ENCODE results near the gene SLC28A1. TPM values are rescaled to one million over a fixed set of nuclear protein-coding genes. Genes with fewer than 3 reads are reported as not detected.
"Not testable (repeated sequence)": the region's sequence is repeated elsewhere in the genome, so short reads cannot be mapped to it uniquely, and the experiment has no call there.

SLC28A1 gene
- total RNA-seq, 1 experiment from 2014 or later, result 0.17 TPM

DNA sequence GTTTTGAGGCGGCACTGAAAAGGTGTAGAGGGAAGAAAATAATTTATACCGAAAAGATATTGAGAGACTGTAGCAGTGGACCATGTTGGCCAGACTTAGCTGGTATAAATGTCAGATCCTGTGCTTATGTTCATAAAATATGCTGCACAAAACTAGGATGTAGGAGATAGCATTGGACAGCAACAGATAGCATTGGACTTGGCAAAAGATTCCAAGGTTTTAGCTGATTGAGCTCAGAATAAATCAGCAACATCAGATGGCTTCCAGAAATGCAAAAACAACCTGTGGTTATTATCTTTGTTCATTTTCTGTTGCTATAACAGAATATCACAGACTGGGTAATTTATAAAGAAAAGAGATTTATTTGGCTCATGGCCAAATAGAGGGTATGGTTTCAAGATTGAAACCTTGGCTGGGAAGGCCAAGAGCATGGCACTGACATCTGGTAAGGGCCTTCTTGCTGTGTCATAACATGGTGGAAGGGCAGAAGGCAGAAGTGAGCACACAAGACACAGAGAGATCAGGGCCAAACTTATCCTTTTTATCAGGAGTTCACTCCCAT is 34.7 kb downstream of the SLC28A1 start:
- DNase-seq, result no peak
- H3K4me1 Mint-ChIP-seq (ENCODE audit: low read depth, unreplicated experiment), result peaks cover 26% of the 10 kb centered on the region
- BruUV-seq (replicated peaks), result no TSS peak
- no peak overlapping the region for H3K4me3 Mint-ChIP-seq (ENCODE audit: low read depth, unreplicated experiment)
- H3K9me3 Mint-ChIP-seq (ENCODE audit: low read depth, unreplicated experiment), result peaks cover 2% of the 10 kb centered on the region
- H3K36me3 Mint-ChIP-seq (ENCODE audit: insufficient read depth, unreplicated experiment), result peaks cover 5% of the 10 kb centered on the region
- intact Hi-C loops (cut with micrococcal nuclease; ENCODE audit: unreplicated experiment), result no loop called here
- CTCF ChIA-PET, result no interaction called here
- H3K27me3 Mint-ChIP-seq (ENCODE audit: unreplicated experiment), result no peaks in the 10 kb centered on the region
- TF ChIP-seq, protein P1, sequence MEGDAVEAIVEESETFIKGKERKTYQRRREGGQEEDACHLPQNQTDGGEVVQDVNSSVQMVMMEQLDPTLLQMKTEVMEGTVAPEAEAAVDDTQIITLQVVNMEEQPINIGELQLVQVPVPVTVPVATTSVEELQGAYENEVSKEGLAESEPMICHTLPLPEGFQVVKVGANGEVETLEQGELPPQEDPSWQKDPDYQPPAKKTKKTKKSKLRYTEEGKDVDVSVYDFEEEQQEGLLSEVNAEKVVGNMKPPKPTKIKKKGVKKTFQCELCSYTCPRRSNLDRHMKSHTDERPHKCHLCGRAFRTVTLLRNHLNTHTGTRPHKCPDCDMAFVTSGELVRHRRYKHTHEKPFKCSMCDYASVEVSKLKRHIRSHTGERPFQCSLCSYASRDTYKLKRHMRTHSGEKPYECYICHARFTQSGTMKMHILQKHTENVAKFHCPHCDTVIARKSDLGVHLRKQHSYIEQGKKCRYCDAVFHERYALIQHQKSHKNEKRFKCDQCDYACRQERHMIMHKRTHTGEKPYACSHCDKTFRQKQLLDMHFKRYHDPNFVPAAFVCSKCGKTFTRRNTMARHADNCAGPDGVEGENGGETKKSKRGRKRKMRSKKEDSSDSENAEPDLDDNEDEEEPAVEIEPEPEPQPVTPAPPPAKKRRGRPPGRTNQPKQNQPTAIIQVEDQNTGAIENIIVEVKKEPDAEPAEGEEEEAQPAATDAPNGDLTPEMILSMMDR (IDR thresholded peaks at IDR 0.05; ENCODE audit: unreplicated experiment), result no peak
- no peak overlapping the region for H3K27ac Mint-ChIP-seq (ENCODE audit: unreplicated experiment)

DNA sequence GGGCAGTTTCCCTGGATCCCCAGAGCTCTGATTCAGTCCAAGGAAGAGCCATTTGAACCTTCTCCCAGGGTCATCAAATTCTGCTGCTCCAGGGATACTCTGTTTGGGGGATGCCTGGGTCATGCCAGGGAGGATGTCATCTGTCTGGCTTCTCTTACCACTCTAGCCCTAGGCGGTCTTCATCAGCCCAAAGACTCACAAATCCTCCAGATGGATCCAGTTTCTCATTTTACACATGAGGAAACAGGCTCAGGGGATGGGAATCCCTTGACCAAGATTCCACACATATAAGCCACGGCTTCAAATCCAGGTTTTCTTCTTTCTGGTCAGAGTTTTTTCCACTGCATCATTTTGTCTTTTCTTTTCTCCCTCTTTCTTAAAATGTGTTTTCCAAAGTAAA is 36.7 kb downstream of the SLC28A1 start:
- no TSS peak for BruUV-seq (replicated peaks)
- intact Hi-C loops (cut with micrococcal nuclease; ENCODE audit: unreplicated experiment), result no loop called here
- Mint-ChIP-seq H3K27me3 (ENCODE audit: unreplicated experiment) (no peaks in the 10 kb centered on the region), H3K4me1 (ENCODE audit: low read depth, unreplicated experiment) (peaks cover 8% of the 10 kb centered on the region), H3K4me3 (ENCODE audit: low read depth, unreplicated experiment) (no peak overlapping the region), H3K36me3 (ENCODE audit: insufficient read depth, unreplicated experiment) (no peaks in the 10 kb centered on the region), H3K27ac (ENCODE audit: unreplicated experiment) (no peak overlapping the region), H3K9me3 (ENCODE audit: low read depth, unreplicated experiment) (no peaks in the 10 kb centered on the region)
- TF ChIP-seq, protein P1 (IDR thresholded peaks at IDR 0.05; ENCODE audit: unreplicated experiment), result no peak
- DNase-seq, result no peak
- CTCF ChIA-PET, result no interaction called here

DNA sequence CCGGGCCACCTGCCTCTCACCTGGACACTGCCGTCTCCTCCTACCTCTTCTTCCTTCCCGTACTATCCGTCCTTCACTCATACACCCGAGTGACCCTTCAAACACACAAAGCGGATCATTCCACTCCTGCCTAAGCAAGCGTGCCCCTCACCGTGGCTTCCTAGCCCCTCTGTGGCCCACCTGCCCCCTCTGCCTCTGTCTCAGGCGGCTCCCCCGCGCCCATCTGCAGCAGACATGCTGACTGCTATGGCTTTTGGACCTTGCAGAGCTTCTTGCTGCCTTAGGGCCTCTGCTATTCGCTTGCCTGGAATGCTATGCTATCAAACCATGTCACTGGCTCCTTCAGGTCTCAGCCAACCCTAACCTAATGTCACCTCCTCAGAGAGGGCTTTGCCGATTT is 38.1 kb downstream of the SLC28A1 start:
- Mint-ChIP-seq H3K36me3 (ENCODE audit: insufficient read depth, unreplicated experiment) (no peaks in the 10 kb centered on the region), H3K4me3 (ENCODE audit: low read depth, unreplicated experiment) (no peak overlapping the region), H3K4me1 (ENCODE audit: low read depth, unreplicated experiment) (peaks cover 17% of the 10 kb centered on the region), H3K27me3 (ENCODE audit: unreplicated experiment) (no peaks in the 10 kb centered on the region), H3K9me3 (ENCODE audit: low read depth, unreplicated experiment) (no peaks in the 10 kb centered on the region), H3K27ac (ENCODE audit: unreplicated experiment) (no peak overlapping the region)
- BruUV-seq (replicated peaks), result no TSS peak
- TF ChIP-seq, protein P1 (IDR thresholded peaks at IDR 0.05; ENCODE audit: unreplicated experiment), result no peak
- no peak for DNase-seq
- intact Hi-C loops (cut with micrococcal nuclease; ENCODE audit: unreplicated experiment), result no loop called here
- CTCF ChIA-PET, result no interaction called here

- CTCF ChIA-PET, result interaction anchor here (1.0 to 1.1 kb wide), 2 partner anchors 84 to 189 kb away, joined by 3 to 4 read pairs; no protein-coding TSS in a partner anchor
- no peak overlapping the region for H3K4me3 Mint-ChIP-seq (ENCODE audit: low read depth, unreplicated experiment)
- intact Hi-C loops (cut with micrococcal nuclease; ENCODE audit: unreplicated experiment), result no loop called here
- no peaks in the 10 kb centered on the region for H3K9me3 Mint-ChIP-seq (ENCODE audit: low read depth, unreplicated experiment)
- no peaks in the 10 kb centered on the region for H3K27me3 Mint-ChIP-seq (ENCODE audit: unreplicated experiment)
- no peak overlapping the region for H3K27ac Mint-ChIP-seq (ENCODE audit: unreplicated experiment)
- no TSS peak for BruUV-seq (replicated peaks)
- TF ChIP-seq, protein P1 (IDR thresholded peaks at IDR 0.05; ENCODE audit: unreplicated experiment), result no peak
- no peak for DNase-seq
- H3K4me1 Mint-ChIP-seq (ENCODE audit: low read depth, unreplicated experiment), result peaks cover 34% of the 10 kb centered on the region
- H3K36me3 Mint-ChIP-seq (ENCODE audit: insufficient read depth, unreplicated experiment), result no peaks in the 10 kb centered on the region
Observed at GRCh38 chr15:84924077-84924731, 39.7 kb downstream of the SLC28A1 start.

DNA sequence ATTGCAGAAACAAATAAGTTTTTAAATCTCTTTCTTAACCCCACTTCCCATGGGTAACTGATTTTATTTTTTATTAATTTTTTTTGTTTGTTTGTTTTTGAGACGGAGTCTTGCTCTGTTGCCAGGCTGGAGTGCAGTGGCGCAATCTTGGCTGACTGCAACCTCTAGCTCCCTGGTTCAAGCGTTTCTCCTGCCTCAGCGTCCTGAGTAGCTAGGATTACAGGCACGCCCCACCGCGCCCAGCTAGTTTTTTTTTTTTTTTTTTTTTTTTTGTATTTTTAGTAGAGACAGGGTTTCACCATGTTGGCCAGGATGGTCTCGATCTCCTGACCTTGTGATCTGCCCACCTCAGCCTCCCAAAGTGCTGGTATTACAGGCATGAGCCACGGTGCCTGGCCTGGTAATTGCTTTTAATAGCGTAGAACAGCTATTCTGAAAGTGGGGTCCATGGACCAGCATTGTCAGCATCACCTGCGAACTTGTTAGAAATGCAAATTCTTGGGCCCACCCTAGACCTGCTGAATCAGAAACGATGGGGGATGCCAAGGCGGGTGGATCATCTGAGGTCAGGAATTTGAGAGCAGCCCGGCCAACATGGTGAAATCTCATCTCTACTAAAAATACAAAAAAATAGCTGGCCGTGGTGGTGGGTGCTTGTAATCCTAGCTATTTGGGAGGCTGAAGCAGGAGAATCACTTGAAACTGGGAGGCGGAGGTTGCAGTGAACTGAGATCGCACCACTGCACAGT is 40.5 kb downstream of the SLC28A1 start:
- H3K4me1 Mint-ChIP-seq (ENCODE audit: low read depth, unreplicated experiment), result peaks cover 35% of the 10 kb centered on the region
- H3K27ac Mint-ChIP-seq (ENCODE audit: unreplicated experiment); H3K4me3 Mint-ChIP-seq (ENCODE audit: low read depth, unreplicated experiment); H3K9me3 Mint-ChIP-seq (ENCODE audit: low read depth, unreplicated experiment); H3K27me3 Mint-ChIP-seq (ENCODE audit: unreplicated experiment); DNase-seq; BruUV-seq (replicated peaks); H3K36me3 Mint-ChIP-seq (ENCODE audit: insufficient read depth, unreplicated experiment): not testable (repeated sequence)
- intact Hi-C loops (cut with micrococcal nuclease; ENCODE audit: unreplicated experiment), result loop anchor here (5.0 kb wide), 3 partner anchors 173 to 338 kb away; partner anchors contain the start of gene NMB
- CTCF ChIA-PET, result interaction anchor here (0.6 to 1.1 kb wide), 3 partner anchors 84 to 190 kb away, joined by 3 to 4 read pairs (median 4); no protein-coding TSS in a partner anchor

Data from Calu3 (cell line).